Mucosa of stomach (tissue), 1 donor: Measurements from ENCODE around the gene CDH5.

Experiments used
- H3K27me3 ChIP-seq: one replicate; pipeline ENCODE4 v1.7.0; 2013; ENCODE audit warnings: mild to moderate bottlenecking, low read length; ENCODE audit not compliant: control insufficient read depth, insufficient read depth
- H3K36me3 ChIP-seq: one replicate; pipeline ENCODE4 v1.7.0; 2013; ENCODE audit warnings: low read length; ENCODE audit not compliant: control insufficient read depth, insufficient read depth
- H3K4me1 ChIP-seq: one replicate; pipeline ENCODE4 v1.7.0; 2013; ENCODE audit warnings: mild to moderate bottlenecking, low read length; ENCODE audit not compliant: control insufficient read depth, insufficient read depth
- H3K4me3 ChIP-seq: one replicate; pipeline ENCODE4 v1.7.0; 2013; ENCODE audit warnings: low read length
- H3K9ac ChIP-seq: one replicate; pipeline ENCODE4 v1.7.0; 2013; ENCODE audit warnings: mild to moderate bottlenecking, low read length, moderate library complexity
- H3K9me3 ChIP-seq: one replicate; pipeline ENCODE4 v1.7.0; 2013; ENCODE audit warnings: mild to moderate bottlenecking, low read length, moderate library complexity; ENCODE audit not compliant: control insufficient read depth
- donor health status: Pancreatic carcinoma.

CDH5 gene

GRCh38 chr16:66335704-66336329 lies 30.7 kb upstream of the CDH5 start:
- Histone ChIP-seq H3K36me3 (no peaks in the 10 kb centered on the region), H3K4me3 (no peak overlapping the region), H3K9me3 (no peaks in the 10 kb centered on the region), H3K27me3 (no peaks in the 10 kb centered on the region), H3K9ac (no peak overlapping the region), H3K4me1 (peaks cover 3% of the 10 kb centered on the region)

GRCh38 chr16:66337463-66338188 lies 28.9 kb upstream of the CDH5 start:
- H3K4me1 ChIP-seq: peaks cover 3% of the 10 kb centered on the region
- no peaks in the 10 kb centered on the region for H3K9me3 ChIP-seq
- H3K27me3 ChIP-seq: no peaks in the 10 kb centered on the region
- no peak overlapping the region for H3K4me3 ChIP-seq
- no peaks in the 10 kb centered on the region for H3K36me3 ChIP-seq
- H3K9ac ChIP-seq: no peak overlapping the region

GRCh38 chr16:66342294-66342900 lies 24.1 kb upstream of the CDH5 start:
- H3K9ac ChIP-seq: no peak overlapping the region
- H3K27me3 ChIP-seq: no peaks in the 10 kb centered on the region
- no peak overlapping the region for H3K4me3 ChIP-seq
- H3K36me3 ChIP-seq: no peaks in the 10 kb centered on the region
- H3K9me3 ChIP-seq: no peaks in the 10 kb centered on the region
- peaks cover 3% of the 10 kb centered on the region for H3K4me1 ChIP-seq

GRCh38 chr16:66344533-66345145 lies 21.9 kb upstream of the CDH5 start:
- no peaks in the 10 kb centered on the region for H3K4me1 ChIP-seq
- H3K4me3 ChIP-seq: no peak overlapping the region
- H3K36me3 ChIP-seq: no peaks in the 10 kb centered on the region
- H3K9ac ChIP-seq: no peak overlapping the region
- no peaks in the 10 kb centered on the region for H3K9me3 ChIP-seq
- H3K27me3 ChIP-seq: no peaks in the 10 kb centered on the region

GRCh38 chr16:66346221-66346620 lies 20.3 kb upstream of the CDH5 start:
- no peaks in the 10 kb centered on the region for H3K9me3 ChIP-seq
- H3K9ac ChIP-seq: no peak overlapping the region
- H3K4me3 ChIP-seq: no peak overlapping the region
- peaks cover 5% of the 10 kb centered on the region for H3K27me3 ChIP-seq
- no peaks in the 10 kb centered on the region for H3K36me3 ChIP-seq
- no peaks in the 10 kb centered on the region for H3K4me1 ChIP-seq

GRCh38 chr16:66352304-66352703 lies 14.2 kb upstream of the CDH5 start:
- Histone ChIP-seq H3K9ac (no peak overlapping the region), H3K36me3 (no peaks in the 10 kb centered on the region), H3K4me3 (no peak overlapping the region), H3K4me1 (no peaks in the 10 kb centered on the region), H3K9me3 (no peaks in the 10 kb centered on the region), H3K27me3 (peaks cover 11% of the 10 kb centered on the region)

GRCh38 chr16:66353055-66353454 lies 13.4 kb upstream of the CDH5 start:
- Histone ChIP-seq H3K4me1 (no peaks in the 10 kb centered on the region), H3K36me3 (no peaks in the 10 kb centered on the region), H3K9me3 (no peaks in the 10 kb centered on the region), H3K4me3 (no peak overlapping the region), H3K27me3 (peaks cover 12% of the 10 kb centered on the region), H3K9ac (no peak overlapping the region)

GRCh38 chr16:66354034-66354909 lies 12.2 kb upstream of the CDH5 start:
- H3K27me3 ChIP-seq: peaks cover 13% of the 10 kb centered on the region
- no peak overlapping the region for H3K9ac ChIP-seq
- H3K4me3 ChIP-seq: no peak overlapping the region
- no peaks in the 10 kb centered on the region for H3K4me1 ChIP-seq
- no peaks in the 10 kb centered on the region for H3K36me3 ChIP-seq
- no peaks in the 10 kb centered on the region for H3K9me3 ChIP-seq

- H3K36me3 ChIP-seq: no peaks in the 10 kb centered on the region
- H3K27me3 ChIP-seq: peaks cover 14% of the 10 kb centered on the region
Measured at GRCh38 chr16:66355526-66355925, 11.0 kb upstream of the CDH5 start.

GRCh38 chr16:66357523-66357928 lies 9.0 kb upstream of the CDH5 start:
- no peaks in the 10 kb centered on the region for H3K4me1 ChIP-seq
- no peaks in the 10 kb centered on the region for H3K9me3 ChIP-seq
- H3K27me3 ChIP-seq: peaks cover 12% of the 10 kb centered on the region
- no peaks in the 10 kb centered on the region for H3K36me3 ChIP-seq
- H3K4me3 ChIP-seq: no peak overlapping the region
- no peak overlapping the region for H3K9ac ChIP-seq

More at GRCh38 chr16:66355526-66355925, 11.0 kb upstream of the CDH5 start:
- H3K4me3 ChIP-seq: no peak overlapping the region
- H3K9ac ChIP-seq: no peak overlapping the region
- H3K4me1 ChIP-seq: no peaks in the 10 kb centered on the region
- no peaks in the 10 kb centered on the region for H3K9me3 ChIP-seq

GRCh38 chr16:66358231-66358630 lies 8.3 kb upstream of the CDH5 start:
- Histone ChIP-seq H3K9me3 (no peaks in the 10 kb centered on the region), H3K36me3 (no peaks in the 10 kb centered on the region), H3K4me1 (no peaks in the 10 kb centered on the region), H3K9ac (no peak overlapping the region), H3K4me3 (no peak overlapping the region), H3K27me3 (peaks cover 15% of the 10 kb centered on the region)
